OCI-LY7 (cell line): ENCODE data around the gene APC. TPM values are rescaled to one million over a fixed set of nuclear protein-coding genes. Genes with fewer than 3 reads are reported as not detected.

Experiments
- BruUV-seq: library from RNA; stranded (reverse); fragments of 400-500 nt; replicated peaks from 2 replicates; lab custom pipeline; 2021; lab: Mats Ljungman, UMichigan
- CTCF ChIA-PET: fragments of 300-600 bp; sonication (Branson Sonifier 250); formaldehyde crosslinking; loops from one replicate; lab custom pipeline; 2022; ENCODE audit warnings: antibody characterized with exemption; ENCODE audit not compliant: unreplicated experiment; lab: Charles Lee
- POLR2A ChIA-PET: fragments of 300-600 bp; sonication (Branson Sonifier 250); formaldehyde crosslinking; loops from one replicate; lab custom pipeline; 2022; ENCODE audit warnings: antibody characterized with exemption; lab: Charles Lee
- DNase-seq: peaks from one replicate; pipeline ENCODE4 v3.0.0-alpha.2; 2015; ENCODE audit warnings: low spot score
- H2AFZ ChIP-seq: fragments of 200-600 bp; sonication (generic), shearing (Covaris generic); 2 replicates; pipeline ENCODE4 v1.6.1; 2014; ENCODE audit warnings: mild to moderate bottlenecking, antibody characterized with exemption, low read length, moderate library complexity
- H3K27ac ChIP-seq: fragments of 200-600 bp; sonication (generic); 2 replicates; pipeline ENCODE4 v1.5.1; 2014; ENCODE audit warnings: mixed run types, low read depth, mild to moderate bottlenecking, moderate library complexity, low read length, inconsistent platforms; ENCODE audit not compliant: poor library complexity, severe bottlenecking
- H3K36me3 ChIP-seq: fragments of 200-600 bp; sonication (generic); 2 replicates; pipeline ENCODE4 v1.6.1; 2014; ENCODE audit warnings: mild to moderate bottlenecking, antibody characterized with exemption, low read length, moderate library complexity, mixed read lengths; ENCODE audit not compliant: insufficient read depth
- H3K4me1 ChIP-seq: fragments of 200-600 bp; sonication (generic); 2 replicates; pipeline ENCODE4 v1.5.1; 2014; ENCODE audit warnings: mild to moderate bottlenecking, low read length; ENCODE audit not compliant: insufficient read depth, poor library complexity, severe bottlenecking
- H3K4me2 ChIP-seq: fragments of 200-600 bp; sonication (generic); 2 replicates; pipeline ENCODE4 v1.6.1; 2014; ENCODE audit warnings: mild to moderate bottlenecking, low read length
- H3K4me3 ChIP-seq: fragments of 200-600 bp; sonication (generic); 2 replicates; pipeline ENCODE4 v1.5.1; 2014; ENCODE audit warnings: mild to moderate bottlenecking, low read depth, low read length; ENCODE audit not compliant: poor library complexity, severe bottlenecking
- H3K79me2 ChIP-seq: fragments of 200-600 bp; sonication (generic); 2 replicates; pipeline ENCODE4 v1.6.1; 2016; ENCODE audit warnings: low read depth, mild to moderate bottlenecking, low read length, moderate library complexity, mixed read lengths; ENCODE audit not compliant: insufficient read depth
- H3K9me2 ChIP-seq: fragments of 200-600 bp; sonication (generic); 2 replicates; pipeline ENCODE4 v1.6.1; 2016; ENCODE audit warnings: mild to moderate bottlenecking, low read length, mixed read lengths; ENCODE audit not compliant: insufficient read depth
- H3K9me3 ChIP-seq: fragments of 200-600 bp; sonication (generic); 2 replicates; pipeline ENCODE4 v1.6.1; 2014; ENCODE audit warnings: mild to moderate bottlenecking, mixed run types, low read length, mixed read lengths
- H4K20me1 ChIP-seq: fragments of 200-600 bp; sonication (generic); 2 replicates; pipeline ENCODE4 v1.6.1; 2014; ENCODE audit warnings: mild to moderate bottlenecking, antibody characterized with exemption, low read length, moderate library complexity, mixed read lengths; ENCODE audit not compliant: insufficient read depth
- CTCF ChIP-seq: fragments of 200-600 bp; sonication (generic); conservative IDR thresholded peaks from 2 replicates; pipeline ENCODE4 v1.5.1; 2014; ENCODE audit warnings: mild to moderate bottlenecking, antibody characterized with exemption, low read length, moderate library complexity, mixed read lengths
- EZH2phosphoT487 ChIP-seq: fragments of 200-600 bp; sonication (generic); IDR thresholded peaks from 2 replicates; pipeline ENCODE4 v1.6.1; 2018; ENCODE audit warnings: low read depth, borderline replicate concordance, mild to moderate bottlenecking, mixed run types, antibody characterized with exemption, low read length, moderate library complexity, mixed read lengths
- intact Hi-C: fragments of 100-400 bp; cut with micrococcal nuclease; formaldehyde crosslinking; loops from one replicate; pipeline ENCODE4 v1.10.0; 2022; ENCODE audit not compliant: unreplicated experiment
- total RNA-seq, 2 experiments: library from RNA; depleted of rRNA in 1 of 2; stranded (reverse); fragments of >200 nt in 1 of 2; shearing (Covaris generic) in 1 of 2; gene quantifications; 2 replicates each; pipeline ENCODE4 v1.2.3, GENCODE V29; 2014 to 2022

APC gene
- total RNA-seq, 2 experiments from 2014 or later = 33.1 to 34.8 TPM

DNA sequence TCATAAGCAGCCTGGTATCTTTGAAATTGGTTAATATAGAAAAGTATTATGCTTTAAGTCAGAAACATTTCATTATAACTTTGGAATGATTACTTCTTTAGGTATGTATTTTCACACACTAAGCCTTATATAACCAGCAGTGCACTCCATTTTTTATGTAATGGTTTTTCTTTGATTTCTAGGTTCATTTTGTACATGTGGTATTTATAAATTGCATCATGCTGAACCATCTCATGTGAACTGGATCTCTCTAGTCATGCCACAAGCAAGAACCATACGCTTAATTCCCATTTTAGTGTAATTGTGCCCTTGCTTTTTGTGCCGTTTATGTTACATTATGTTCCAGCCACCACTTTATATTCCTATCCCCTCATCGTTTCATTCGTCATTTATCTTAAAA, 84.8 kb downstream of the APC start:
- ChIA-PET POLR2A (no interaction called here), CTCF (no interaction called here)
- Histone ChIP-seq H3K9me3 (no peaks in the 10 kb centered on the region), H2AFZ (no peak overlapping the region), H3K79me2 (no peaks in the 10 kb centered on the region), H3K36me3 (peaks cover 76% of the 10 kb centered on the region), H3K4me2 (no peak overlapping the region), H3K4me3 (no peak overlapping the region), H3K9me2 (no peaks in the 10 kb centered on the region), H3K27ac (no peak overlapping the region), H4K20me1 (no peaks in the 10 kb centered on the region), H3K4me1 (no peaks in the 10 kb centered on the region)
- no peak for TF ChIP-seq EZH2phosphoT487
- no peak for TF ChIP-seq CTCF
- DNase-seq = no peak
- no TSS peak for BruUV-seq
- intact Hi-C loops = no loop called here

- intact Hi-C loops = no loop called here
Observed at GRCh38 chr5:112823181-112823580, 85.5 kb downstream of the APC start.

More at GRCh38 chr5:112823181-112823580, 85.5 kb downstream of the APC start:
- no TSS peak for BruUV-seq
- no peak for DNase-seq
- Histone ChIP-seq H3K4me1 (no peaks in the 10 kb centered on the region), H3K9me3 (no peaks in the 10 kb centered on the region), H3K79me2 (no peaks in the 10 kb centered on the region), H4K20me1 (no peaks in the 10 kb centered on the region), H3K27ac (no peak overlapping the region), H3K4me3 (no peak overlapping the region), H2AFZ (no peak overlapping the region), H3K4me2 (no peak overlapping the region), H3K9me2 (no peaks in the 10 kb centered on the region), H3K36me3 (peaks cover 82% of the 10 kb centered on the region)
- TF ChIP-seq CTCF (no peak), EZH2phosphoT487 (no peak)
- ChIA-PET CTCF (no interaction called here), POLR2A (no interaction called here)
